NCI-H2196 (cell line): ENCODE measurements around the gene GAL.

Source experiments
- DNase-seq: peaks from one replicate; lab custom pipeline; 2025; ENCODE audit not compliant: unreplicated experiment; lab: John Stamatoyannopoulos, UW

GAL gene

DNA sequence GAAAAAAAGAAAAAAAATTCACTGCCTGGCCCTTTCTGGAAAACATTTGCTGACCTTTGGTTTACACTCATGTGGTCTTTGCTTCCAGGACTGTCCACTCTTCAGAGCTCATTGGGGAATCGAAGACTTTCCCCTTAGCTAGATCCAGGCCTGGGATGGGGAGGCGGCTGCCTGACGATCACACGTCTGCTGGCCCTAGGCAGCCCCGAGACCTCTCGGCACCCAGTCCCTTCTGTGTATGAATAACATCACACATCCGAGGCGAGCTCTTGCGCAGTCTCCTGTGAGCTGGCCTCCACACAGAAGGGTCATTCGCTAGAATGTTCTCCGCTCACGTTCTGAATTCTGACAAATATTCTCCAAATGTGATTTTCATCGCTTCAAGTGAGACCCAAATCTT, 25.7 kb upstream of the GAL start:
- no peak for DNase-seq

DNA sequence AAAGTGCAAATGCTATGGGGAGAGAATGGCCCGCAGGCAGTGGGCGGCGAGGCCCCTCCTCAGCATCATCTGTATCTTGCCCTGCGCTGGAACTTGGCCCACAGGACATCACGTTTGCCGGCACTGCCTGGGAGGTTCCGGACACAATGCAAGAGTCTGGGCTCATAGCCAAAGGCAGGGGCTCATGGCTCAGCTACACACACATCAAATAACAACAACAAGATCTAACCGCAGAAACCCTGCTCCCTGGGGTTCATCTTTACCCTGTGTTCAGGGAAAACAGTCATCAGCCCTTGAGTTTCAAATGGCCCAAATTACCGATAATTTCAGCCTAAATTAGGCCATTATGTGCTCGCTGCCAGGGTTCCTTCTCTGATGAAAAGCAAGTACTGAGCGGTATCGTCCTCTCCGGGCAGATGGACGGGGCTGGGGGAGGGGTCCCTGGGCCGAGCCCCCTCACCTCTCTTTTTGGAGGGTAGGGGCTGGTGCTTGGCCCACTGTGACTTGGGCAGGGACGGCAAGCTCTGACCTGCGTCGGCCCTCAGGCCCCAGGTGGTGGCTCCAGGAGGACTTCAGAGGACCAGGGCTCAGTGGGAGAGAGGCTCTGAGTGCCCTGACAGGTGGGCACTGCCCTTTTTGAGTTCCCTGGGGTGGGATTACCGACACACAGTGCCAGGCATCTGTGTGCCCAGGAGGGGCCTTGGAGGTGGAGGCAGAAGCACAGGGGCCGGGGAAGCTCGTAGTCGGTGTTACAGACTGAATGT, 25.0 kb upstream of the GAL start:
- DNase-seq, result peak; percentile 93

DNA sequence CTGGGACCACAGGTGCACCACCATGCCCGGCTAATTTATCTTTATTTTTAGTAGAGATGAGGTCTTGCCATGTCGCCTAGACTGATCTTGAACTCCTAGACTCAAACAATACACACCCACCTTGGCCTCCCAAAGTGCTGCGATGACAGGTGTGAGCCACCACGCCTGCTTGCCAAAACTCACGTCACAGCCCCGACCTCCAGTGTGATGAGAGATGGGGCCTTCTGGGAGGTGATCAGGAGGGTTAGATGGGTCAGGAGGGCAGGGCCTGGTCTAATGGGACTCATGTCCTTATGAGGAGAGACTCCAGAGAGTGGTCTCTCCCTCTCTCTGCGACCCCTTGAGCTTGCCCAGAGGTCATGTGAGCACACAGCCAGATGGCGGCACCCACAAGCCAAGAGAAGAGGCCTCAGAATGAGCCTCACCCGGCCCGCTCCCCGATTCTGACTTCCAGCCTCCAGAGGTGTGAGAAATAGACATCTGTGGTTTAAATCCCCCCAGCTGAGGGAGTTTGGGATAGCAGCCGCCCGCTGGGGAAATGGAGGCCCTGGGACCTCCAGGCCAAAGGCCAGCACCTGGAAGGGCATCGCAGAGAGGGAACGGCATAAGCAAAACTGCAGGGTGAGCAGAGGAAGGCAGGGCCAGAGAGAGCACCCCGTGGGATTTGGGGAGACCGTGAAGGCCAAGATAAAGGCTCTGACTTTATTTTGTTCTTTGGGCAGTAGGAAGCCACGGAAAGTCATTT, 24.1 kb upstream of the GAL start:
- DNase-seq, result no peak

DNA sequence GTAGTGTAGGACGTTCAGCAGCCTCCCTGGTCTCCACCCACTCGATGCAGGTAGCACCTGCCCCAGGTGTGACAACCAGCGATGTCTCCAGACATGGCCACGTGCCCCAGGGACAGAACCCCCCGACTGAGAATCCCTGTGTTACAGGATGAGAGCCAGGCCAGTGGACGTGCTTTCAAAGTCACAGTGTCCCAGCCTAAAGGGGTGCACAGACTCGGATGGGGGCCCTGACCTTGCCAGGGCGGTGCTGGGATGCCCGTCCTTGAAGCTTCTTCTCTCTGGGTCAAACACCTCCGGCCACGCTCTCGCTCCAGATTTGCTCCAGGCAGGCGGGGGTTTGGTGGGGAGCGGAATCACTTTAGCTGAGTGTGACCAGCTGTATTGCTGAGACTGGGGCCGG, 23.3 kb upstream of the GAL start:
- no peak for DNase-seq

DNA sequence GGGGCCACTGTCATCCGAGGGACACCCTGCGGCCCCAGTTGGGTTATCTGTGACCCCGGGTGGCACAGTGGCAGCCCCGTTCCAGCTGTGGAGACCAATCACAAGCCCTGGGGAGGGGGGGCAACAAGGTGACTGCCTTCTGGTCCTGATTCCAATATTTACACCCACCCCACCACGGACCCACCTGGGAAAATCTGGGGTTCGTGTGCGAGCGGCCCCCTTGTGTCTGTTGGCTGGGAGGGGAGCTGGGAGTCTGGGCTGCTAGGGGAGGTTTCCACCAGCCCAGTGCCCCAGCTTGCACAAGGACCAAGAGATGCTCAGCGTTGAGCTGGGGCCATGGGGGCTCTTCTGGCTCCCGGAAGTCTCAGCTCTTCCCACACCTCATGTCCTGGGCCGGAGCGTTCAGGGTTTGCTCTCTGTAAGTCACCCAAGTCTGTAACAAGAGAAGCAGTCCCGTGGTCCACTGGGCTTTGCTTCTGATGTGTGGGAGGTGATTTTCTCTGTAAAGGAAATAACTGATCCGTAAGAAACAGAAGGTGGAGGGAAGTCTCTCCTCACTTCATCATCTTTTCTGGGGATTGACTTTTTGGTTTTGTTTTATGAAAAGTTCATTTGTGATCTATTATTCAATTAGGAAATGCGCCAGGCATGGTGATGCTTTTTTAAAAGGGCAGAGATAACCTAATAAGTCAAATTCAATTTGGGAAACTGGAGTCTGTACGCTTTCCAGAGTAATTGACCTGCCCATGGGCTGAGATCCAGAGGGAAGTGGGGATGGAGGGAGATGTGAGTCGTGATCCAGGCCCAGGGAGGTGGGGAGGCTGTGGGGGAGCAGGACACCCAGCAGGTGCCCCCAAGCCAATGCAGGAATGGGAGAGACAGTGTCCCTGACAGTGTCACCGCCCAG, 22.4 kb upstream of the GAL start:
- no peak for DNase-seq

DNA sequence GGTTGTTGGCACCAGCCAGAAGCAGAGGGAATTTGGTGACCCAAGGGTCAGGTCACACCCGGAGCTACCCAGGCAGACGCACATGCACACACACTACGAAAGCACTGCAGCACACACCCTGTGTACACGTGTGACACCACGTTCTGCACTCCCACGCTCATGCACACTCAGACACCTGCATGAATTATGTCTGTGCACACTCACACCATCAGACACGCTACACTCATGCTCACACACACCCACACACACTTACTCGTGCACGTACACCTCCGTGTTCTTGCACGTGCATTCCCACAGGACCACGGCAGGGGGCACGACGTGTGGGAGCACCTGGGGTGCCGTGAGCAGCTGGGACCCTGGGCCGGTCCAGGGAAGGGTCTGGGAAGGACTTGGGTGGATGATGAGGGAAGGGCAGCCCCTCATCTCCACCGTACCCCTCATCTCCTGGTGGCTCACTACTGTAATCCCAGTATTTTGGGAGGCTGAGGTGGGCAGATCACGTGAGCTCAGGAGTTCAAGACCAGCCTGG, 20.8 kb upstream of the GAL start:
- DNase-seq, result no peak

DNA sequence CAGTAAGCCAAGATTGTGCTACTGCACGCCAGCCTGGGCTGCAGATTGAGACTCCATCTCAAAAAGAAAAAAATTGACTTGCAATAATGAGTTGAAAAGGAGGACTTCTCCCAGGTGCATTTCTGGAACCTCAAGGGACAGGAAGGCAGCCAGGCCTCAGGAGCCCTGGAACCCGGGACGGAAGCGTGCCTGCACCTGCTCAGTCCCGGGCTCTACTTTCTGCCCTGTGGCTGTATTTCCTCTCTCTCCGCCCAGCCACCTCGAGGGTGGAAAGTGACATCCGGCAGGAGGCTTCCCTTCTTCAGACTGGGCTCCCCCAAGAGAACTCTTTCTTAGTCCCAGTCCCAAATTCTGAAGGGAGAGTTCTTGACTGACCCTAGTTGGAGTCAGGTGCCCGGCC, 20.2 kb upstream of the GAL start:
- DNase-seq, result no peak

DNA sequence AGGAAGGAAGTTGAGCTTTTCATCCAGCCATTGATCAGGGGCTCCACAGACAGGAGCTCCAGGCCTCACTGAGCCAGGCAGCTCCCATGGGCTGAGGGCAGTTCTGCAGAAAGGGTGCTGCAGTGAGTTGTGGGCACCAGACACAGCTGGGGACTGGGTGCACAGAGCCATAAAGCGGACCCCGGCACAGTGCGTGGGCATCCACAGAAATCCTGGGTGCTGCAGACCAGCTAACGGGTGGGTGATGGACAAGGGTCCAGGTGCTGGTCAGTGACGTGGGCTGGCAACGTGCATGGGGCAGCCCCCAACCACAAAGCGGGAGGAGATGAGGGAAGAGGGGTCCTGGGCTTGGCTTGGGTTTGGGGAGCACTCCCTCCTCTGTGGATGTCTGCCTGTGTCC, 19.4 kb upstream of the GAL start:
- DNase-seq, result no peak

DNA sequence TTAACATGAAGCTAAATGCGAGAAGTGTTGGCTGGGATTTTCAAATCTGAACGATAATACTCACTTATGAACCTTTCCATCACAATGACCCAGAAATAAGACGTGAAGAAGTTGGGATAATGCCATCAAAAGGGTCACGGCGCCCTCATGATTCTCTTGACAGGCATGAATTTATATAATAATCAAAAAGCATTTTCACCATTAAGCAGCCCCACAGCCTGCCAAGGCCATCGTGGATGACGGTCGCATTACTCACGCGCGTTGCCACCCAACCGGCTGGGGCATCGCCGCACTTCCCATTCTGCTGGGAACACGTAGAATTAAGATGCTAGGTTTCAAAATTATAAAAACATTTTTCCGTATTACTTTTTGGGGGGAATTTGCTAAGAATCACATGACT, 18.9 kb upstream of the GAL start:
- no peak for DNase-seq

DNA sequence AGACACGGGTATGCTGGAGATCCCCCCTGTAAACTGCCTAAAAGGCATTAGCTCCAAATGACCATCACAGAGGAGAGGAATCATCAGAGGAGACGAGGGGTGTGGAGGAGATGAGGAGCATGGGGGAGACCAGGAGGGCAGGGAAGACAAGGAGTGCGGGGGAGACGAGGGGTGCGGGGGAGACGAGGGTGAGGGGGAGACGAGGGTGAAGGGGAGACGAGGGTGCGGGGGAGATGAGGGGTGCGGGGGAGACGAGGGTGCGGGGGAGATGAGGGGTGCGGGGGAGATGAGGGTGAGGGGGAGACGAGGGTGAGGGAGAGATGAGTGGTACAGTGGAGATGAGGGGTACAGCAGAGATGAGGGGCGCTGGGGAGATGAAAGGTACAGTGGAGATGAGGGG, 17.5 kb upstream of the GAL start:
- DNase-seq, result no peak

DNA sequence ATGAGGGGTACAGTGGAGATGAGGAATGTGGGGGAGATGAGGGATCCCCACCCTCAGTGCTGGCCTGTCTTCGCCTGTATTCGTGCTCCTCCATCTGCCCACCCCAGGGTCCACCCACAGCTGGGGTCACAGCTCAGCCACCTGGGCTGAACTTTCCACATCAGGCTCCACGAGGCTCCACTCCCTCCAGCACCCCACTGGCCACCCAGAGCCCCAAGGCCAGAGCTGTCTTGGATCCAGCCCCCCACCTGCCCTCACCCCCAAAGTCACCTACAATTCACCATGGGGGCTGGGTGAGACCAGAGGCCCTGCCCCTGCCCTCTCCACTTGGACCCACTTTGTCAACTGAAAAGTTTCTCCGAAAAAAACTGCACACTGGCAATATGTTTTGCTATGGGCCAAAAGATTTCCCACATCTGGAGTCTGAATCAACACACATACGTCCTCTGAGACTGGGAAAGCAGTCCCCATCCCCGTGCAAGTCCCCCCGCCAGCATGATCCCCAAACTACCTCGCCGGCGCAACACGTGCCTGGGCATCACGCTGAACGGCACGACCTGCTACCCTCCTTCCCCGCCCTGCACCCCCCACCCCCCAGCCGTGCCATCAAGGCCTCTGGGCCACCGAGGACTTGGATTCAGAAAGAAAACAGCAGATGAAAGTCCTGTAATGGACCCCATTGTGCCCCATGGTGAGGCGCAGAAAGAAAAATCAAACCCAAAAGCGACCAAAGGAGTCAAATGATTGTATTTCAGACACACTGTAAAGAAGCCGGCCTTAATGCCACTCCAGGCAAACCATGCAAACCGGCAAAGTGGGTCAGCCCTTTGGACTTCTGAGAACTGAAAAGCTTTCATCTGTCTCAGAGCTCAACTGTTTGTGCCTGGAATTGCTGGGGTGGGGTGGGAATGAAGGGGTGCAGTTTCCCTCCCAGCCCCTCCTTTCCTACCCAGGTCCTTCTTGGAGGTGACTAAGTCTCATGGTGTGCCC, 16.5 kb upstream of the GAL start:
- DNase-seq, result no peak

DNA sequence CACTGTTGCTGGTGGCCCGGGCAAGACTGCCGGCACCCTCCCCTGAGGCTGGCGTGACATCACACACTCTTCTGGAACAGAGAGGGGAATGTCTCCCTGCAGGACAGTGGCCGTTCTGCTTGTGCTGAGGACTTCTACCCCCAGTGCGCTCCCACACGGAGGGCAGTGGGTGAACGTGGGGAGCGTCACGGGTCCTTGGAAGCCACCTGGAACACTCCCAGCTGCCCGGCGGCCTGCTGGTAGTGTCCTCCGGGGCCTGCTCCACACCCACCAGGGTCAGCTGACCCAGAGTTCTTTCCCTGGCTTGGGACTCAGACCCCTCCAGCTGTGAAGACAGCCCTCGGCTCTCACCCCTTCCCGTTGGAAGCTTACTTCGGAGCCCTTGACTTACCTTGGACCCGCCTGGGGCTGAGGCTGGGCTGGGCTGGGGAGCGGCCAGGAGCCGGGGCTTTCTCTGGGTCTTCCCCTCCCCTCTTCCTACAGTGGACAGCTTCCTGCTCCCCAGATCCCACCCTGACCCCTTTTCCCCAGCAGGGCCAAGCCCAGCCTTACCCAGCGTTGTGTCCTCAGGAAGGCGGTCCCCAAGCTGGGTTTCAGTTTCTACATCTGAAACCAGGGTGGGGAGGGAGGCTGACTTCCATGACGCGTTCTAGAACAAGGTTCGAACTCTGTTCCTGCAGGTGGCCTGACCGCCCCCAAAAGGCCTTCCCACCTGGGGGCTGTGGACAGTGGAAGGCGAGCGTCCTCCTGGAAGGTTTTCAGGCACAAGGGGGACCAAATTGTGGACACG, 14.8 kb upstream of the GAL start:
- DNase-seq, result no peak

DNA sequence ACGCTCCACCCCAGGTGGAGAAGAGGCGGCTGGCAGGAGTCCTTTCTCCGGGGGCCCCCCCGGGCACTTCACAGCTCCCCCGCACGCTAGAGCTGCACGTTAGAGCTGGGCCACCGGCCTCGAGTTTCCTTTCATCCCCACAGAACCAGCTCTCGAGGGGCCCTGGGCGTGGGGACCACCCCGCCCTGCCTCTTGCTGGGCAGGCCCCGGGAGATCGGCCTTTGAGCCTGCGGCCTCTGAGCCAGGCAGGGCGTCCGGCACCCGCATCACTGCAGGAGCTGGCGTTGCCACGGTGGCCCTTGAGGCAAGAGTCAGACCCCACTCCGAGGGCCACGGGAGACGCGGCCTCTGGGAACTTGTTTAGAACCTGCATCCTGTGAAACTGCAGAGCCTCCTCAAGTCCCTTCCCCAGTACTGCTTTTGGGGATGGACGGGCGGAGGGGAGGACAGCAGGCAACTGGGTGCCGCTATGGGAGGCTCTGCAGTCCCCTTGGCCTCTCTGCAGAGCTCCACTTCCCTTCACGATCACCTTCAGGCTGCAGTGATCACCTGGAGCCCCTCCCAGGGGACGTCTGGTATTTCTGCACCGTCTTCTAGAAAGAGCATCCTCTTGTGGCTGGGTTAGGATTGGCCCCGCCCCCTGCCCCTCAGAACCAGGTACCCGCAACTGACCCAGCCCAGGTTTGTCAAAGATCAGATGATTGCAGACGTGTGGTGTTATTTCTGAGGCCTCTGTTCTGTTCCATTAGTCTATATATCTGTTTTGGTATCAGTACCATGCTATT, 13.9 kb upstream of the GAL start:
- no peak for DNase-seq

DNA sequence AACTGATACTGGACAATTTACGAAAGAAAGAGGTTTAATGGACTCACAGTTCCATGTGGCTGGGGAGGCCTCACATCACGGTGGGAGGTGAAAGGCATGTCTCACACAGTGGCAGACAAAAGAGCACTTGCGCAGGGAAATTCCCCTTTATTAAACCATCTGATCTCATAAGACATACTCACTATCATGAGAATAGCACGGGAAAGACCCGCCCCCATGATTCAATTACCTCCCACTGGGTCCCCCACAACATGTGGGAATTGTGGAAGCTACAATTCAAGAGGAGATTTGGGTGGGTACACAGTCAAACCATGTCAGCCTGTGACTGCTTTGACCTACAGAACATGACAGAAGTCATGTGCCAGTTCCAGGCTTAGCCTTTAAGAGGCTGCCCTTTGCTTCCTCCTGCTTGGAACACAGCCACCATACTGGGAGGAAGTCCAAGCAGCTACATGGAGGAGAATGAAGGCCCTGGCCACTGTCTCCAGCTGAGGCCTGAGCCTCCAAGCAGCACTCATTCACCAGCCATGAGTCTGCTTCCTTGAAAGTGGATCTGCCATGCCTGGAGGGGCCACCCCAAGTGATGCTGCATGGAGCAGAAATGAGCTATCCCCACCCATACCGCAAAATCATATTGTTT, 10.9 kb upstream of the GAL start:
- no peak for DNase-seq

DNA sequence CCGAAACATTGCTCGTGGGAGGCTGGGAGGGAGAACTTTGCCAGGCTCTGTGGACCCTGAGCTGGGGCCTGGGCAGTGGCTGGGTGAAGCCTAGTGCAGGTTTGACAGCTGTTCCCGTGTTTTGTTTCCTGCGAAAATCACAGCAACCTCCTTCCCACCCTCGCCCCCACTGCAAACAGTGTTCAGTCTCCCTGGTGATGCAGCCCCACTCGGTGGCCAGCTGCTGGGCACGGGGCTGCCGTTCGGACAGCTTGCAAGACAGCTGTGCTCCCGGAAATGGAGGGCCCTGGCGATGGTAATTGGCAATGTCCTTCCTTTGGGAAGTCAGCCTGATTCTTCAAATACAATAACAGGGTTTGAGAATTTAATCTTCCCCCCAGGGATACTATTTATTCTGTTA, 10.4 kb upstream of the GAL start:
- no peak for DNase-seq

DNA sequence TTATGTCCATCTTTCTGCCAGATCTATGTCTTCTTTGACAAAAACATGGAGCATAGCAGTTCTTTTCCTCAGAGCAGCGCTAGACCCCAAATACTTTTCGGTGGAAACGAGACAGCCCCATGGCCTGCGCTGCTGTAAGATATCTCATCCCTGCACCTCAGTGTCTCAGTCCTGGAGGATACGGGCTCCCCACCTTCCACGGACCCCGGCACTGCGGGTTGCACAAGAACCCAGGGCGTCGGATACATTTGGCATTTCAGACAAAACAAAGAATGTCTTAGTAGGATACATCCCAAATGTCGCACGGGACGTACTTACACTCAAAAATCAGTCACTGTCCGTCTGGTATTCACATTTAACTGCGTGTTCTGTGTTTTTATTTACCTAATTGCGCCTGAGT, 9.9 kb upstream of the GAL start:
- no peak for DNase-seq

DNA sequence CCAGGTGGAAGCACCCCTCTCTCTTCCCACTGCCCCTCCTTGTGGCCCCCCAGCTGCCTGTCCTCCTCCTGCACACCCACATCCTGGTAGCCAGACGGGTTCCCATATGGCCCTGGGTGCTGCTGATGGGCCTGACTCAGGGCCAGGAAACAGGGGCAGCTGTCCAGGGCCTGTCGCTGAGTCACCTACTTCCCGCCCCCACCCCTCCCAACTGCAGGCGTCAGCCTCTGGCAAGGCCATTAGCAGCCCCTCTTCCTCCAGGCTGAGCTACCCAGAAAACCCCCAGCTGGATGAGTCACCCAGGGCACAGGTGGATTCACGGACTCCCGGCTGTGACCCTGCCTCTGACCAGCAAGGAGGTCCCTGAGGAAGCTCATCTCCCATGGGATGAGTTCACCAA, 6.9 kb upstream of the GAL start:
- peak; percentile 52 for DNase-seq

DNA sequence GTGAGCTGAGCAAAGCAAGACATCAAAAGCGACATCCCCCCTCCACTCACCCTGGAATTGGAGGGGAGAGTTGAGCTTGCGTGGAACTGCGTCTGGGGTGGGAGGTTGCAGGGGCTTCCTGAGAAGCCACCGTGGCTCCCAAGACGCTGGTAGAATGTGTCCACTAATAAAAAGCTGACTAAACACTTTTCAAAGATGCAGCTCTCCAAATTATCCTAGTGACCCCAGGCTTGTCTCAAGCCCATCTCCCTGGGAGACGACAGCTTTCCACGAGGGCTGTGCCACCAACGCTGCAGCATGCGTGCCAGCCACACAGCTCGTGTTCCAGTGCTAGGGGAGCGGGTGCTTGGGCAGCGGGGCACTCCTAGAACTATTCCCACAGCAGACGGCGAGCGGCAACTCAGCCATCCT, 6.3 kb upstream of the GAL start:
- DNase-seq, result no peak
